ENCODE measurements around the gene TECTB. TPM values are rescaled to one million over a fixed set of nuclear protein-coding genes. Genes with fewer than 3 reads are reported as not detected.

TECTB gene
- total and polyA plus RNA-seq, 2 experiments from 2014 or later: 0.21 TPM; not detected in 1

GRCh38 chr10:112279433-112279832 lies 3.8 kb upstream of the TECTB start:
- Histone ChIP-seq H3K27me3 (replicated peaks; ENCODE audit: insufficient read depth) (no peaks in the 10 kb centered on the region), H3K9me3 (ENCODE audit: low read depth) (no peaks in the 10 kb centered on the region), H3K79me2 (ENCODE audit: insufficient read depth) (no peaks in the 10 kb centered on the region), H3K36me3 (ENCODE audit: low read depth) (no peaks in the 10 kb centered on the region), H3K9ac (no peak overlapping the region), H4K20me1 (ENCODE audit: insufficient read depth) (no peaks in the 10 kb centered on the region), H3K4me3 (no peak overlapping the region), H3K4me2 (ENCODE audit: unreplicated experiment) (no peak overlapping the region), H2AFZ (no peak overlapping the region), H3K9me2 (ENCODE audit: insufficient read depth) (no peaks in the 10 kb centered on the region), H3K4me1 (ENCODE audit: insufficient read depth) (peaks cover 24% of the 10 kb centered on the region), H3K27ac (no peak overlapping the region), H3F3A (ENCODE audit: insufficient read depth) (peaks cover 14% of the 10 kb centered on the region)
- in situ Hi-C loops (cut with MboI): no loop called here
- 45 to 47% methylated on average over 3 of the region's 3 CpGs for WGBS, 2 experiments (ENCODE audit: low coverage in 1 of 2, low lambda C conversion rate in 2 of 2, missing lambda C conversion rate in 2 of 2)
- no peak for TF ChIP-seq EZH2 (IDR thresholded peaks at IDR 0.05; ENCODE audit: insufficient read depth, poor library complexity, severe bottlenecking)
- no peak for TF ChIP-seq EZH2phosphoT487 (IDR thresholded peaks at IDR 0.05; ENCODE audit: insufficient read depth, low read depth)
- no peak for DNase-seq

- no peak overlapping the region for H3K9ac ChIP-seq
- peaks cover 24% of the 10 kb centered on the region for H3K4me1 ChIP-seq (ENCODE audit: insufficient read depth)
- H3K4me2 ChIP-seq (ENCODE audit: unreplicated experiment): no peak overlapping the region
- H4K20me1 ChIP-seq (ENCODE audit: insufficient read depth): no peaks in the 10 kb centered on the region
- H3K27me3 ChIP-seq (replicated peaks; ENCODE audit: insufficient read depth): no peaks in the 10 kb centered on the region
- H3K27ac ChIP-seq: peak overlapping the region; percentile 12; the same call in 1 of the 2 replicates
- 40 to 44% methylated on average over 2 of the region's 2 CpGs for WGBS, 2 experiments (ENCODE audit: low coverage in 1 of 2, low lambda C conversion rate in 2 of 2, missing lambda C conversion rate in 2 of 2)
- H3F3A ChIP-seq (ENCODE audit: insufficient read depth): peaks cover 14% of the 10 kb centered on the region
- no peaks in the 10 kb centered on the region for H3K9me3 ChIP-seq (ENCODE audit: low read depth)
- H3K36me3 ChIP-seq (ENCODE audit: low read depth): no peaks in the 10 kb centered on the region
- peak; percentile 70 for DNase-seq
- H3K9me2 ChIP-seq (ENCODE audit: insufficient read depth): no peaks in the 10 kb centered on the region
- TF ChIP-seq EZH2phosphoT487 (IDR thresholded peaks at IDR 0.05; ENCODE audit: insufficient read depth, low read depth) (no peak), EZH2 (IDR thresholded peaks at IDR 0.05; ENCODE audit: insufficient read depth, poor library complexity, severe bottlenecking) (no peak)
- in situ Hi-C loops (cut with MboI): no loop called here
- no peaks in the 10 kb centered on the region for H3K79me2 ChIP-seq (ENCODE audit: insufficient read depth)
- no peak overlapping the region for H2AFZ ChIP-seq
- H3K4me3 ChIP-seq: no peak overlapping the region
Observed at GRCh38 chr10:112280205-112280921, 2.8 kb upstream of the TECTB start.

- Histone ChIP-seq H3K9me3 (ENCODE audit: low read depth) (no peaks in the 10 kb centered on the region), H3K79me2 (ENCODE audit: insufficient read depth) (no peaks in the 10 kb centered on the region), H3K27me3 (replicated peaks; ENCODE audit: insufficient read depth) (no peaks in the 10 kb centered on the region), H3K27ac (no peak overlapping the region), H3K4me3 (no peak overlapping the region), H3K36me3 (ENCODE audit: low read depth) (no peaks in the 10 kb centered on the region), H3K4me1 (ENCODE audit: insufficient read depth) (peaks cover 24% of the 10 kb centered on the region), H4K20me1 (ENCODE audit: insufficient read depth) (no peaks in the 10 kb centered on the region), H2AFZ (no peak overlapping the region), H3F3A (ENCODE audit: insufficient read depth) (peaks cover 14% of the 10 kb centered on the region), H3K9me2 (ENCODE audit: insufficient read depth) (no peaks in the 10 kb centered on the region), H3K9ac (no peak overlapping the region), H3K4me2 (ENCODE audit: unreplicated experiment) (no peak overlapping the region)
- TF ChIP-seq EZH2phosphoT487 (IDR thresholded peaks at IDR 0.05; ENCODE audit: insufficient read depth, low read depth) (no peak), EZH2 (IDR thresholded peaks at IDR 0.05; ENCODE audit: insufficient read depth, poor library complexity, severe bottlenecking) (no peak)
- DNase-seq: peak; percentile 61
- 79 to 82% methylated on average over 4 of the region's 4 CpGs for WGBS, 2 experiments (ENCODE audit: low coverage in 1 of 2, low lambda C conversion rate in 2 of 2, missing lambda C conversion rate in 2 of 2)
- in situ Hi-C loops (cut with MboI): no loop called here
Observed at GRCh38 chr10:112282086-112282485, 1.1 kb upstream of the TECTB start.

GRCh38 chr10:112286837-112287818 lies 3.9 kb downstream of the TECTB start:
- Histone ChIP-seq H3K4me2 (ENCODE audit: unreplicated experiment) (no peak overlapping the region), H3K4me1 (ENCODE audit: insufficient read depth) (no peaks in the 10 kb centered on the region), H3K27ac (no peak overlapping the region), H3K36me3 (ENCODE audit: low read depth) (no peaks in the 10 kb centered on the region), H3K9me3 (ENCODE audit: low read depth) (no peaks in the 10 kb centered on the region), H3K9me2 (ENCODE audit: insufficient read depth) (no peaks in the 10 kb centered on the region), H3K9ac (no peak overlapping the region), H3K4me3 (no peak overlapping the region), H4K20me1 (ENCODE audit: insufficient read depth) (no peaks in the 10 kb centered on the region), H3K27me3 (replicated peaks; ENCODE audit: insufficient read depth) (no peaks in the 10 kb centered on the region), H2AFZ (no peak overlapping the region), H3F3A (ENCODE audit: insufficient read depth) (no peaks in the 10 kb centered on the region), H3K79me2 (ENCODE audit: insufficient read depth) (no peaks in the 10 kb centered on the region)
- WGBS, 2 experiments (ENCODE audit: low coverage in 1 of 2, low lambda C conversion rate in 2 of 2, missing lambda C conversion rate in 2 of 2): 85 to 86% methylated on average over 8 of the region's 8 CpGs
- in situ Hi-C loops (cut with MboI): no loop called here
- no peak for DNase-seq
- TF ChIP-seq EZH2 (IDR thresholded peaks at IDR 0.05; ENCODE audit: insufficient read depth, poor library complexity, severe bottlenecking) (no peak), EZH2phosphoT487 (IDR thresholded peaks at IDR 0.05; ENCODE audit: insufficient read depth, low read depth) (no peak)

Measured in GM23248 (cell line).